Thyroid gland (tissue), 4 donors: ENCODE data around the gene PFAS.

Experiments
- CTCF ChIP-seq, 6 experiments: fragments of 200-600 bp in 3 of 6; fragments of 450-650 bp in 3 of 6; sonication (generic) in 3 of 6; IDR thresholded peaks; one replicate each; pipeline ENCODE4 v1.5.1; 2016 to 2019; ENCODE audit warnings: antibody characterized with exemption in 6 of 6, mild to moderate bottlenecking in 2 of 6, inconsistent platforms in 1 of 6, moderate library complexity in 1 of 6
- POLR2A ChIP-seq, 2 donors: fragments of 450-650 bp; IDR thresholded peaks; one replicate each; pipeline ENCODE4 v1.6.1; 2017; ENCODE audit warnings: antibody characterized with exemption in 2 of 2, mild to moderate bottlenecking in 2 of 2, moderate library complexity in 1 of 2

GRCh38 chr17:8294814-8295316, 45.8 kb downstream of the PFAS start:
- TF ChIP-seq POLR2A (IDR thresholded peaks at IDR 0.05) = no peak
- no peak for TF ChIP-seq CTCF (IDR thresholded peaks at IDR 0.05)
